ENCODE measurements around the gene DCAF4. TPM values are rescaled to one million over a fixed set of nuclear protein-coding genes. Genes with fewer than 3 reads are reported as not detected.

The DCAF4 gene
- total RNA-seq, 1 experiment from 2014 or later: 20.0 TPM

GRCh38 chr14:72894623-72895378 is 31.5 kb upstream of the DCAF4 start:
- no peaks in the 10 kb centered on the region for H3K9me2 ChIP-seq (ENCODE audit: insufficient read depth)
- no peaks in the 10 kb centered on the region for H3F3A ChIP-seq (ENCODE audit: insufficient read depth, low read depth)
- H3K9me3 ChIP-seq (ENCODE audit: insufficient read depth, low read depth): no peaks in the 10 kb centered on the region
- peaks cover 41% of the 10 kb centered on the region for H3K27me3 ChIP-seq (ENCODE audit: insufficient read depth, low read depth)
- TF ChIP-seq CTCF (conservative IDR thresholded peaks at IDR 0.05) (no peak), EZH2 (IDR thresholded peaks at IDR 0.05; ENCODE audit: low read depth) (no peak)
- H3K4me2 ChIP-seq: peak overlapping the region; percentile 73
- DNase-seq: no peak
- intact Hi-C loops (cut with micrococcal nuclease; ENCODE audit: unreplicated experiment): no loop called here
- BruUV-seq (replicated peaks): no TSS peak
- no peaks in the 10 kb centered on the region for H3K36me3 ChIP-seq (ENCODE audit: low read depth)
- H3K27ac ChIP-seq: no peak overlapping the region
- no peaks in the 10 kb centered on the region for H4K20me1 ChIP-seq (ENCODE audit: insufficient read depth)
- H3K4me1 ChIP-seq (replicated peaks; ENCODE audit: insufficient read depth): 0 out of 2 replicates have a peak, but pooled peaks cover 11% of the 10 kb centered on the region
- H3K4me3 ChIP-seq: peak overlapping the region; percentile 44
- peak overlapping the region; percentile 63 for H2AFZ ChIP-seq
- CTCF ChIA-PET: interaction anchor here (0.7 to 0.9 kb wide), 2 partner anchors 9 to 378 kb away, joined by 4 to 8 read pairs; no protein-coding TSS in a partner anchor
- POLR2A ChIA-PET (ENCODE audit: unreplicated experiment): no interaction called here
- no peaks in the 10 kb centered on the region for H3K79me2 ChIP-seq (ENCODE audit: low read depth)

GRCh38 chr14:72898448-72898847 is 27.8 kb upstream of the DCAF4 start:
- Histone ChIP-seq H3K36me3 (ENCODE audit: low read depth) (no peaks in the 10 kb centered on the region), H3F3A (ENCODE audit: insufficient read depth, low read depth) (no peaks in the 10 kb centered on the region), H3K27ac (no peak overlapping the region), H3K27me3 (ENCODE audit: insufficient read depth, low read depth) (peaks cover 34% of the 10 kb centered on the region), H3K9me2 (ENCODE audit: insufficient read depth) (no peaks in the 10 kb centered on the region), H3K4me2 (no peak overlapping the region), H2AFZ (no peak overlapping the region), H3K4me1 (replicated peaks; ENCODE audit: insufficient read depth) (0 out of 2 replicates have a peak, but pooled peaks cover 11% of the 10 kb centered on the region), H3K4me3 (no peak overlapping the region), H3K79me2 (ENCODE audit: low read depth) (no peaks in the 10 kb centered on the region), H3K9me3 (ENCODE audit: insufficient read depth, low read depth) (no peaks in the 10 kb centered on the region), H4K20me1 (ENCODE audit: insufficient read depth) (no peaks in the 10 kb centered on the region)
- ChIA-PET POLR2A (ENCODE audit: unreplicated experiment) (no interaction called here), CTCF (no interaction called here)
- BruUV-seq (replicated peaks): no TSS peak
- no peak for DNase-seq
- TF ChIP-seq EZH2 (IDR thresholded peaks at IDR 0.05; ENCODE audit: low read depth) (no peak), CTCF (conservative IDR thresholded peaks at IDR 0.05) (no peak)
- intact Hi-C loops (cut with micrococcal nuclease; ENCODE audit: unreplicated experiment): no loop called here

- no peaks in the 10 kb centered on the region for H3K79me2 ChIP-seq (ENCODE audit: low read depth)
- H3K4me1 ChIP-seq (replicated peaks; ENCODE audit: insufficient read depth): no peaks in the 10 kb centered on the region
- H3K36me3 ChIP-seq (ENCODE audit: low read depth): no peaks in the 10 kb centered on the region
- POLR2A ChIA-PET (ENCODE audit: unreplicated experiment): no interaction called here
- no peaks in the 10 kb centered on the region for H3K9me2 ChIP-seq (ENCODE audit: insufficient read depth)
- no peaks in the 10 kb centered on the region for H4K20me1 ChIP-seq (ENCODE audit: insufficient read depth)
- no peak for TF ChIP-seq CTCF (conservative IDR thresholded peaks at IDR 0.05)
- TF ChIP-seq EZH2 (IDR thresholded peaks at IDR 0.05; ENCODE audit: low read depth): no peak
- peaks cover 19% of the 10 kb centered on the region for H3K27me3 ChIP-seq (ENCODE audit: insufficient read depth, low read depth)
- no peak overlapping the region for H3K27ac ChIP-seq
- H3K9me3 ChIP-seq (ENCODE audit: insufficient read depth, low read depth): no peaks in the 10 kb centered on the region
- no peak overlapping the region for H3K4me2 ChIP-seq
- CTCF ChIA-PET: interaction anchor here (0.7 kb wide), 1 partner anchor 342 kb away, joined by 3 read pairs; no protein-coding TSS in a partner anchor
- no peak overlapping the region for H3K4me3 ChIP-seq
- DNase-seq: no peak
- no TSS peak for BruUV-seq (replicated peaks)
- intact Hi-C loops (cut with micrococcal nuclease; ENCODE audit: unreplicated experiment): no loop called here
- H2AFZ ChIP-seq: no peak overlapping the region
- H3F3A ChIP-seq (ENCODE audit: insufficient read depth, low read depth): no peaks in the 10 kb centered on the region
These were observed 24.9 kb upstream of the DCAF4 start for GRCh38 chr14:72901361-72901760.

All from PC-9 (cell line).